ENCODE measurements around the gene CERT1.

The CERT1 gene

GRCh38 chr5:75450069-75450468 is 61.4 kb downstream of the CERT1 start:
- Histone ChIP-seq H3K27ac (no peak overlapping the region), H3K9ac (ENCODE audit: insufficient read length) (no peak overlapping the region), H3K36me3 (ENCODE audit: insufficient read depth, low read length) (no peaks in the 10 kb centered on the region; the same call in 1 of the 2 replicates), H3K4me3 (no peak overlapping the region), H3K9me3 (ENCODE audit: low read depth, low read length) (no peaks in the 10 kb centered on the region)
- no peak for DNase-seq (ENCODE audit: low read depth, low spot score)
- TF ChIP-seq POLR2AphosphoS5 (IDR thresholded peaks at IDR 0.05; ENCODE audit: borderline replicate concordance, low read depth, low read length) = no peak
- no peak for TF ChIP-seq EZH2 (IDR thresholded peaks at IDR 0.05)
- no peak for TF ChIP-seq FOXP2 (optimal IDR thresholded peaks at IDR 0.05; ENCODE audit: control extremely low read depth, extremely low read length, insufficient read depth)

- H3K27ac ChIP-seq = no peak overlapping the region
- DNase-seq (ENCODE audit: low read depth, low spot score) = no peak
- no peak overlapping the region for H3K4me3 ChIP-seq
- H3K9me3 ChIP-seq (ENCODE audit: low read depth, low read length) = no peaks in the 10 kb centered on the region; the same call in 1 of the 2 replicates
- H3K36me3 ChIP-seq (ENCODE audit: insufficient read depth, low read length) = 0 out of 2 replicates have a peak, but pooled peaks cover 8% of the 10 kb centered on the region
- no peak for TF ChIP-seq EZH2 (IDR thresholded peaks at IDR 0.05)
- TF ChIP-seq POLR2AphosphoS5 (IDR thresholded peaks at IDR 0.05; ENCODE audit: borderline replicate concordance, low read depth, low read length) = no peak
- TF ChIP-seq FOXP2 (optimal IDR thresholded peaks at IDR 0.05; ENCODE audit: control extremely low read depth, extremely low read length, insufficient read depth) = no peak
- H3K9ac ChIP-seq (ENCODE audit: insufficient read length) = no peak overlapping the region
Observed at GRCh38 chr5:75446068-75446467, 65.4 kb downstream of the CERT1 start.

GRCh38 chr5:75441560-75441959 is 69.9 kb downstream of the CERT1 start:
- no peak overlapping the region for H3K27ac ChIP-seq
- H3K4me3 ChIP-seq = no peak overlapping the region
- 0 out of 2 replicates have a peak, but pooled peaks cover 9% of the 10 kb centered on the region for H3K36me3 ChIP-seq (ENCODE audit: insufficient read depth, low read length)
- no peaks in the 10 kb centered on the region; the same call in 1 of the 2 replicates for H3K9me3 ChIP-seq (ENCODE audit: low read depth, low read length)
- DNase-seq (ENCODE audit: low read depth, low spot score) = no peak
- TF ChIP-seq EZH2 (IDR thresholded peaks at IDR 0.05) = no peak
- no peak for TF ChIP-seq POLR2AphosphoS5 (IDR thresholded peaks at IDR 0.05; ENCODE audit: borderline replicate concordance, low read depth, low read length)
- no peak for TF ChIP-seq FOXP2 (optimal IDR thresholded peaks at IDR 0.05; ENCODE audit: control extremely low read depth, extremely low read length, insufficient read depth)
- no peak overlapping the region for H3K9ac ChIP-seq (ENCODE audit: insufficient read length)

GRCh38 chr5:75439276-75439675 is 72.2 kb downstream of the CERT1 start:
- Histone ChIP-seq H3K9me3 (ENCODE audit: low read depth, low read length) (no peaks in the 10 kb centered on the region; the same call in 1 of the 2 replicates), H3K4me3 (no peak overlapping the region), H3K36me3 (ENCODE audit: insufficient read depth, low read length) (0 out of 2 replicates have a peak, but pooled peaks cover 9% of the 10 kb centered on the region), H3K27ac (no peak overlapping the region), H3K9ac (ENCODE audit: insufficient read length) (no peak overlapping the region)
- no peak for DNase-seq (ENCODE audit: low read depth, low spot score)
- no peak for TF ChIP-seq FOXP2 (optimal IDR thresholded peaks at IDR 0.05; ENCODE audit: control extremely low read depth, extremely low read length, insufficient read depth)
- no peak for TF ChIP-seq POLR2AphosphoS5 (IDR thresholded peaks at IDR 0.05; ENCODE audit: borderline replicate concordance, low read depth, low read length)
- no peak for TF ChIP-seq EZH2 (IDR thresholded peaks at IDR 0.05)

- H3K27ac ChIP-seq = no peak overlapping the region
Observed at GRCh38 chr5:75438722-75439121, 72.7 kb downstream of the CERT1 start.

GRCh38 chr5:75435096-75435495 is 76.3 kb downstream of the CERT1 start:
- no peak for TF ChIP-seq FOXP2 (optimal IDR thresholded peaks at IDR 0.05; ENCODE audit: control extremely low read depth, extremely low read length, insufficient read depth)
- no peak for TF ChIP-seq EZH2 (IDR thresholded peaks at IDR 0.05)
- TF ChIP-seq POLR2AphosphoS5 (IDR thresholded peaks at IDR 0.05; ENCODE audit: borderline replicate concordance, low read depth, low read length) = no peak

More at GRCh38 chr5:75438722-75439121, 72.7 kb downstream of the CERT1 start:
- Histone ChIP-seq H3K4me3 (no peak overlapping the region), H3K9ac (ENCODE audit: insufficient read length) (no peak overlapping the region), H3K9me3 (ENCODE audit: low read depth, low read length) (no peaks in the 10 kb centered on the region; the same call in 1 of the 2 replicates), H3K36me3 (ENCODE audit: insufficient read depth, low read length) (0 out of 2 replicates have a peak, but pooled peaks cover 9% of the 10 kb centered on the region)
- no peak for DNase-seq (ENCODE audit: low read depth, low spot score)
- TF ChIP-seq POLR2AphosphoS5 (IDR thresholded peaks at IDR 0.05; ENCODE audit: borderline replicate concordance, low read depth, low read length) (no peak), FOXP2 (optimal IDR thresholded peaks at IDR 0.05; ENCODE audit: control extremely low read depth, extremely low read length, insufficient read depth) (no peak), EZH2 (IDR thresholded peaks at IDR 0.05) (no peak)

GRCh38 chr5:75433814-75434506 is 77.5 kb downstream of the CERT1 start:
- H3K9ac ChIP-seq (ENCODE audit: insufficient read length) = no peak overlapping the region
- no peak for DNase-seq (ENCODE audit: low read depth, low spot score)
- H3K27ac ChIP-seq = no peak overlapping the region
- no peak for TF ChIP-seq POLR2AphosphoS5 (IDR thresholded peaks at IDR 0.05; ENCODE audit: borderline replicate concordance, low read depth, low read length)
- no peak for TF ChIP-seq FOXP2 (optimal IDR thresholded peaks at IDR 0.05; ENCODE audit: control extremely low read depth, extremely low read length, insufficient read depth)
- no peak for TF ChIP-seq EZH2 (IDR thresholded peaks at IDR 0.05)
- no peak overlapping the region for H3K4me3 ChIP-seq
- no peaks in the 10 kb centered on the region for H3K9me3 ChIP-seq (ENCODE audit: low read depth, low read length)
- H3K36me3 ChIP-seq (ENCODE audit: insufficient read depth, low read length) = no peaks in the 10 kb centered on the region

More at GRCh38 chr5:75435096-75435495, 76.3 kb downstream of the CERT1 start:
- Histone ChIP-seq H3K36me3 (ENCODE audit: insufficient read depth, low read length) (no peaks in the 10 kb centered on the region), H3K27ac (no peak overlapping the region), H3K4me3 (no peak overlapping the region), H3K9ac (ENCODE audit: insufficient read length) (no peak overlapping the region), H3K9me3 (ENCODE audit: low read depth, low read length) (no peaks in the 10 kb centered on the region)
- DNase-seq (ENCODE audit: low read depth, low spot score) = no peak

GRCh38 chr5:75414241-75414640 is 97.2 kb downstream of the CERT1 start:
- no peak for TF ChIP-seq FOXP2 (optimal IDR thresholded peaks at IDR 0.05; ENCODE audit: control extremely low read depth, extremely low read length, insufficient read depth)
- no peak for TF ChIP-seq EZH2 (IDR thresholded peaks at IDR 0.05)
- TF ChIP-seq POLR2AphosphoS5 (IDR thresholded peaks at IDR 0.05; ENCODE audit: borderline replicate concordance, low read depth, low read length) = no peak
- no peak for DNase-seq (ENCODE audit: low read depth, low spot score)
- Histone ChIP-seq H3K4me3 (no peak overlapping the region), H3K27ac (no peak overlapping the region), H3K36me3 (ENCODE audit: insufficient read depth, low read length) (peaks cover 15% of the 10 kb centered on the region), H3K9me3 (ENCODE audit: low read depth, low read length) (no peaks in the 10 kb centered on the region), H3K9ac (ENCODE audit: insufficient read length) (no peak overlapping the region)
